ENCODE results near the gene KDM4B.

DNA sequence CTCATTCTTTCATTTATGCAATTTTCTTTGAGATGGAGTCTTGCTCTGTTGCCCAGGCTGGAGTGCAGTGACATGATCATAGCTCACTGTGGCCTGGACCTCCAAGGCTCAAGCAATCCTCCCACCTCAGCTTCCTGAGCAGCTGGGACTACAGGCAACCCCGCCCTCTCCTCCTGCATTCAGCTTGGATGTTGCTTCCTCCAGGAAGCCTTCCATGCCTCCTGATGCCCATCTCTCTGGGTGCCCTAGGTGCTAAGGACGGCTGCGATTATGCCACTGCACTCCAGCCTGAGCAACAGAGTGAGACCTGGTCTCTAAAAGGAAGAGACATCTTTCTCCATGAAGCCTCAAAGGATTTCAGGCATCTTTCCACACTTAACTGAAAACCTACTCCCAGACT is 209.9 kb downstream of the KDM4B start:
- TF ChIP-seq POLR2A (IDR thresholded peaks at IDR 0.05), result no peak
- TF ChIP-seq, protein P1, sequence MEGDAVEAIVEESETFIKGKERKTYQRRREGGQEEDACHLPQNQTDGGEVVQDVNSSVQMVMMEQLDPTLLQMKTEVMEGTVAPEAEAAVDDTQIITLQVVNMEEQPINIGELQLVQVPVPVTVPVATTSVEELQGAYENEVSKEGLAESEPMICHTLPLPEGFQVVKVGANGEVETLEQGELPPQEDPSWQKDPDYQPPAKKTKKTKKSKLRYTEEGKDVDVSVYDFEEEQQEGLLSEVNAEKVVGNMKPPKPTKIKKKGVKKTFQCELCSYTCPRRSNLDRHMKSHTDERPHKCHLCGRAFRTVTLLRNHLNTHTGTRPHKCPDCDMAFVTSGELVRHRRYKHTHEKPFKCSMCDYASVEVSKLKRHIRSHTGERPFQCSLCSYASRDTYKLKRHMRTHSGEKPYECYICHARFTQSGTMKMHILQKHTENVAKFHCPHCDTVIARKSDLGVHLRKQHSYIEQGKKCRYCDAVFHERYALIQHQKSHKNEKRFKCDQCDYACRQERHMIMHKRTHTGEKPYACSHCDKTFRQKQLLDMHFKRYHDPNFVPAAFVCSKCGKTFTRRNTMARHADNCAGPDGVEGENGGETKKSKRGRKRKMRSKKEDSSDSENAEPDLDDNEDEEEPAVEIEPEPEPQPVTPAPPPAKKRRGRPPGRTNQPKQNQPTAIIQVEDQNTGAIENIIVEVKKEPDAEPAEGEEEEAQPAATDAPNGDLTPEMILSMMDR (IDR thresholded peaks at IDR 0.05), result no peak
- TF ChIP-seq POLR2AphosphoS5 (IDR thresholded peaks at IDR 0.05), result no peak
